GM10847 (cell line): Measurements from ENCODE around the gene PTGS2.

Experiments
- POLR2A ChIP-seq: IDR thresholded peaks from 2 replicates; pipeline ENCODE4 v1.6.1; 2011; ENCODE audit not compliant: insufficient read length; ENCODE audit errors: extremely low read depth

PTGS2 gene

GRCh38 chr1:186680245-186681061 is at the start of gene PTGS2:
Gene PTGS2, minus strand, starts transcription at chr1:186680423. Its CDS starts 133 bp downstream, at chr1:186680290.
- TF ChIP-seq POLR2A = no peak

DNA sequence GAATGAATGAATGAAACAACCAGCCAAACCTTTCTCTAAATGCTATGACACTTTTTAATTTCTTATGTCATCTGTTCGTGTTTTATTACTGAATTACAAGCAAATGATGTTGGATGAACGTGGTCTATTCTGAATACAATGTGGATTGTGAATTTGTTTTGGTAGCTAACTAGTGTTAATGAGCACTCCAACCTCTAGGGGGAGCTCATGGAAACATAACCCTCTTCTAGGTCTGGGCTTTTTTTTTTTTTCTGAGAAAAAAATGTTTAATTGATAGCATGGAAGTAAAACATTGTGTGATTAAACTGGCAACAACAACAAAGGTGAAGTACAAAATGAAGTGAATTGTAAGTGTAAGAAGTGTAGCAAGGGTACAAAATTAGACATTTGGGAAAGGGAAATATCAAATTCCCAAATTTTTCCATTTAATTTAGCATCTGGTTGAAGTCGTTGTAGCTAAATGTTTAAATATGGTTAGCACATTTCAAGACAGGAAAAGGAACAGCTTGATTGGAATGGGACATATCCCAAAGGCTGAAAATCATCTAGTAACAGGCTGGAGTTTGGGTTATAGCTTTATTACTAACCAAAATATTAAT is 42.6 kb upstream of the PTGS2 start:
- TF ChIP-seq POLR2A = no peak

DNA sequence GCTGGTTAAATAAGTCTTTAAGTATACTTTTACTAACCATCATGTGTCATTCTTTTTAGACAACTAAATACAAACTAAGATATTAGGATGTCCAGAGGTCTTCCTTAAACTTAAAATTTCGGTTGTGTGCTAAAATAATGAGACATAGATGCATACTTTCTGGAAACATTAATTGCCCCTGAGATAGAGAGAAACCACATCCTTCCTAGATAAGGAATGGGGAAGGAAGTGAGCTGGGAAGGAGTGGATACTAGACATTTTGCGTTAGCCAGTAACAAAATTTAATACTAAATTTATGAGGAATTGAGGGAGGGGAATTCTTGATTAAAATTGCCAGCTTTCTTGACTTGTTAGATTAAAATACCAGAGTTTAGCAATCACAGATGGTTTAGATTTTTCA is 37.1 kb upstream of the PTGS2 start:
- TF ChIP-seq POLR2A = no peak

- no peak for TF ChIP-seq POLR2A
These were observed 35.9 kb upstream of the PTGS2 start for GRCh38 chr1:186715887-186716809.

DNA sequence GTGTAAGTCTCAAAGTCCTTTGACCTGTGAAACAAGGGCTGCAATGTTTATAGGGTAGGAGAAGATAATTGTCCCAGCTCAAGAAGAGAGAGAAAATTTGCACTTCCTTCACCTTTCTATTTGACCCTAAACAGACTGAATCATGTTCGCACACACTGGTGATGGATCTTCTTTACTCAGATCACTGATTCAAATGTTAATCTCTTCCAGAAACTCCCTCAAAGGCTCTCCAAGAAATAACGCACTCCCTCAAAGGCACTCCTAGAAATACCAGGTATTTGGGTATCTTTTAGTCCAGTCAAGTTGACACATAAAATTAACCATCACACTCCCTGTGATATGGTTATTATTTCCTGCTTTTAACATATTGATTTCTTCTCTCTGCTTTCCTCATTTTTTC is 30.5 kb upstream of the PTGS2 start:
- TF ChIP-seq POLR2A = no peak

DNA sequence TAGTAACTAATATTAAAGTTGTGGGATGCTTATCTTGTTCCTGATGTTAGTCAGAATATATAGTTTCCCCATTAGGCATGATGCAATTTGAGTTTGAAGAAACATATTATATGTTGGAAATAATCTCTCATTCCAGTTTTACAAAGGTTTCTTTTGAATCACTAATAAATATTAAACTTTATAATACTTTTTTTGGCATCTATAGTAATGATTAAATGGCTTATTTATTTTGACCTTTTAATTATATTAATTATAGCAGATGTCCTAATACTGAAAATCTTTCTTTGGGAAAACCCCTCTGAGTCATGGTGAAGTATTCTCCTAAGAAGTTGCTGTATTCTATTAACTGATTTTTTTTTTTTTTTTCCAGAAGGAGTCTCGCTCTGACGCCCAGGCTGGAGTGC is 28.5 kb upstream of the PTGS2 start:
- TF ChIP-seq POLR2A = no peak

DNA sequence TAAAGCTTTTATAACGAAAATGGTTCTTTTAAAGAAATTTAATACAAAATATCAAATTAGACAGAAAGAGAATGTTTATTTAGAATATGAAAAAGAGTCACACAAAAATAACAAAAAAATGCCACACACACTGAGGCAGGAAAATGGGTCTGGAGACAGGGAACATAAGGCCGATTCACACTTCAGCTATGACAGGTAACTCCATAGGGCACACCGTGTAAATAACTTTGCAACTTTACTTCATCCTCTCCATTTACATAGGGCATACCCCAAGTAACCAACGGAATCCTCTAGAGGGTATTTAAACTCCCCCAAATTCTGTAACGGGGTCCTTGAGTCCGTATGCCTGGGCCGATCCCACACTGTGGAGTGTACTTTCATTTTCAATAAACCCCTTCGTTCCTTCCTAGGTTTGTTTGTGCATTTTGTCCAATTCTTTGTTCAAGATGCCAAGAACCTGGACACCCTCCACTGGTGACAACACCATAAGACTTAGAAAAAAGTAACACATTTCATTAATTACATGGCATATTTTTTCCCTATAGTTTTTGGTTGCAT is 23.1 kb upstream of the PTGS2 start:
- TF ChIP-seq POLR2A = no peak

- TF ChIP-seq POLR2A = no peak
These were observed 20.5 kb upstream of the PTGS2 start for GRCh38 chr1:186700722-186701121.

DNA sequence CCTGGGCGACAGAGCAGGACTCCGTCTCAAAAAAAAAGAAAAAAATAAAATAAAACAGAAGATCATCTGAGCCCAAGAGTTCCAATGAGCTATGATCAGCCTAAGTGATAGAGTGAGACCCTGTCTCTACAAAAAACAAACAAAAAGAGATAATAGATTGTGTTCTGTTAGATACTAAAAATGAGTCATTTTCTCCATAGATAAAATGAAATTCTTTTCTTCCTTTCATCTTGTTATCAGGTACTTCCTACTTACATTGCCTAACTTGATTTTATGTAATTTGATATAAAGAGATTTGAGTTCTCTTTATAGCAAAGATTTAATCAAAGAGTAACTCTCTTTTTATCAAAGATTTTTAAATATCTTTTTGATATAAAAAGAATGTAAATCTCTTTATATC is 19.3 kb upstream of the PTGS2 start:
- no peak for TF ChIP-seq POLR2A

- no peak for TF ChIP-seq POLR2A
These were observed 9.7 kb upstream of the PTGS2 start for GRCh38 chr1:186689907-186690306.

DNA sequence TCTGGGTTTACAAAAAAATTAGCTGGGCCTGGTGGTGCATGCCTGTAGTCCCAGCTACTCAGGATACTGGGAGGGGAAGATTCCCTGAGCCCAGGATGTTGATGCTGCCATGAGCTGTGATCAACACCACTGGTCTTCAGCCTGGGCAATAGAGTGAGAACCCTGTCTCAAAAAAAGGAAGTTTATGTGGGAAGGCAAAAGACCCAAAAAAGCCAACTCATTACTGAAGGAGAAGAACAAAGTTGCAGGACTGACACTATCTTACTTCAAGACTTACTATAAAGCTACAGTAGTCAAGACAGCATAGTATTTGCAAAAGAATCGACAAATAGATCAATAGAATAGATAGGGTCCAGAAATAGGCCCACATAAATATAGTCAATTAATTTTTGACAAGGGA is 9.2 kb upstream of the PTGS2 start:
- TF ChIP-seq POLR2A = no peak

- TF ChIP-seq POLR2A = no peak
These were observed 3.6 kb upstream of the PTGS2 start for GRCh38 chr1:186683652-186684410.

DNA sequence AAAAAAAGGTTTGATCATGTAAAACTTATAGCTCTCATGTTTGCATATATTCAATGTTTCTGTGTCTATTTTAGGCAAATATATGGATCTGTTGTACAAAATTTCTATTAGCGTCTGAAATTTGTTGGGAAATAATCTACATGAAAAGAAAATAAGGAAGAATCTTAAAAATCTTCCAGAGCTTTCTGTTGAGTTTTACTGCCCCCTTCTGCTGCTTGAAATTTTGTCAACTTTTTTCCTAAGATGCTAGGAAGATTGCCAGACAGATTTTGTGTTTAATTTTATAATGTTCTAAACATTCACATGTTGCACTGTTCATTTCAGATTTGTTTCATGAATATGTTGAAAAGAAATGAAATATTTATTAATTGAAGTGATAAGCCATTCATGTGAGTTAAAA is 2.5 kb upstream of the PTGS2 start:
- no peak for TF ChIP-seq POLR2A

- TF ChIP-seq POLR2A = no peak
These were observed 1.6 kb upstream of the PTGS2 start for GRCh38 chr1:186681801-186682200.

DNA sequence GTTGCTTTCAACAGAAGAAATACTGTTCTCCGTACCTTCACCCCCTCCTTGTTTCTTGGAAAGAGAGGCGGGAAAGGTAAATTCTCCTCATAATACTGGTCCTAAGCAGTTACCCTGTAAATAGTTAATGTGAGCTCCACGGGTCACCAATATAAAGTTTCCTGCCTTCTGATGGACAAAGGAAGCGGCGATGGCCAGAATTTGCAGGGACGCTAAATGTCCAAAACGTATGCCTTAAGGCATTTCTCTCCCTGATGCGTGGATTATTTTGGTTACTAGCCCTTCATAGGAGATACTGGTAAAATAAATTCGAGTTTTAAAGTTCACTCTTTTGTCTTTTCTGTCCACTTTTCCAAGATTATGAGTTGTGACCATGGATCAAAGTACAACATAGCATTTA is 898 bp upstream of the PTGS2 start:
- TF ChIP-seq POLR2A = no peak
